Endothelial cell (in vitro differentiated cells): ENCODE data around the gene OLFML2A. TPM values are rescaled to one million over a fixed set of nuclear protein-coding genes. Genes with fewer than 3 reads are reported as not detected.
A peak's percentile ranks its signal among the peaks of the same experiment; 100 is the strongest.

ENCODE experiments used
- DNase-seq: peaks from one replicate; pipeline ENCODE4 v3.0.0; 2021; ENCODE audit warnings: low spot score
- H3K27ac Mint-ChIP-seq: one replicate; pipeline ENCODE4 v1.8.0; 2021; ENCODE audit warnings: mixed read lengths, inconsistent platforms; ENCODE audit not compliant: unreplicated experiment
- H3K27me3 Mint-ChIP-seq: one replicate; pipeline ENCODE4 v1.8.0; 2021; ENCODE audit warnings: mild to moderate bottlenecking, moderate library complexity, mixed read lengths, inconsistent platforms; ENCODE audit not compliant: unreplicated experiment
- H3K36me3 Mint-ChIP-seq: one replicate; pipeline ENCODE4 v1.8.0; 2021; ENCODE audit warnings: mild to moderate bottlenecking, low read depth, mixed read lengths, inconsistent platforms; ENCODE audit not compliant: unreplicated experiment
- H3K4me1 Mint-ChIP-seq: one replicate; pipeline ENCODE4 v1.8.0; 2021; ENCODE audit warnings: mild to moderate bottlenecking, mixed read lengths, inconsistent platforms; ENCODE audit not compliant: unreplicated experiment
- H3K4me3 Mint-ChIP-seq: one replicate; pipeline ENCODE4 v1.8.0; 2021; ENCODE audit warnings: mild to moderate bottlenecking, mixed read lengths, inconsistent platforms; ENCODE audit not compliant: unreplicated experiment
- H3K9me3 Mint-ChIP-seq: one replicate; pipeline ENCODE4 v1.8.0; 2021; ENCODE audit warnings: mixed read lengths, inconsistent platforms; ENCODE audit not compliant: unreplicated experiment
- total RNA-seq: library from RNA; stranded (reverse); fragmentation: NEBNext Ultra II Directional; extraction: Animal tissue kit (Norgen Biotek cat#: 25700); gene quantifications from one replicate; pipeline ENCODE4 v1.2.1, GENCODE V29; 2021; ENCODE audit not compliant: unreplicated experiment
- TF ChIP-seq, protein P1 (sequence below): fragments of 200-600 bp; sonication (generic); IDR thresholded peaks from one replicate; pipeline ENCODE4 v1.5.0; 2021; ENCODE audit warnings: antibody characterized with exemption; ENCODE audit not compliant: unreplicated experiment

OLFML2A gene
- total RNA-seq, 1 donor from 2014 or later: 18.2 TPM

DNA sequence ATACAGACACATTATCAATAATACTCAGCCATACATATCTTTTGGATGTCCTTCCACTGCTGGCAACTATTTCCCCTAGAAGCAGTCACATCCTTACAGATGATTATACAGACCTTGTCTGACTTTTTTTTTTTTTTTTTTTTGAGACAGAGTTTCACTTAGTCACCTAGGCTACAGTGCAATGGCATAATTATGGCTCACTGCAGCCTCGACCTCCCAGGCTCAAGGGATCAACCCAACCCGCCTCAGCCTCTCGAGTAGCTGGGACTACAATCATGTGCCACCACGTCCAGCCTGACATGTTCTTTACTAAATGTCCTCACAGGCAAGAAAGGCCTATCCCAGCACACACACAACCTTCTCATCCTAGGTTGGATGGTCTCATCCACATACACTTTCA, 29.9 kb upstream of the OLFML2A start:
- no peak overlapping the region for H3K27ac Mint-ChIP-seq
- no peaks in the 10 kb centered on the region for H3K9me3 Mint-ChIP-seq
- H3K4me1 Mint-ChIP-seq: peaks cover 3% of the 10 kb centered on the region
- TF ChIP-seq, protein P1, sequence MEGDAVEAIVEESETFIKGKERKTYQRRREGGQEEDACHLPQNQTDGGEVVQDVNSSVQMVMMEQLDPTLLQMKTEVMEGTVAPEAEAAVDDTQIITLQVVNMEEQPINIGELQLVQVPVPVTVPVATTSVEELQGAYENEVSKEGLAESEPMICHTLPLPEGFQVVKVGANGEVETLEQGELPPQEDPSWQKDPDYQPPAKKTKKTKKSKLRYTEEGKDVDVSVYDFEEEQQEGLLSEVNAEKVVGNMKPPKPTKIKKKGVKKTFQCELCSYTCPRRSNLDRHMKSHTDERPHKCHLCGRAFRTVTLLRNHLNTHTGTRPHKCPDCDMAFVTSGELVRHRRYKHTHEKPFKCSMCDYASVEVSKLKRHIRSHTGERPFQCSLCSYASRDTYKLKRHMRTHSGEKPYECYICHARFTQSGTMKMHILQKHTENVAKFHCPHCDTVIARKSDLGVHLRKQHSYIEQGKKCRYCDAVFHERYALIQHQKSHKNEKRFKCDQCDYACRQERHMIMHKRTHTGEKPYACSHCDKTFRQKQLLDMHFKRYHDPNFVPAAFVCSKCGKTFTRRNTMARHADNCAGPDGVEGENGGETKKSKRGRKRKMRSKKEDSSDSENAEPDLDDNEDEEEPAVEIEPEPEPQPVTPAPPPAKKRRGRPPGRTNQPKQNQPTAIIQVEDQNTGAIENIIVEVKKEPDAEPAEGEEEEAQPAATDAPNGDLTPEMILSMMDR: no peak
- no peaks in the 10 kb centered on the region for H3K27me3 Mint-ChIP-seq
- H3K36me3 Mint-ChIP-seq: no peaks in the 10 kb centered on the region
- no peak for DNase-seq
- no peak overlapping the region for H3K4me3 Mint-ChIP-seq

DNA sequence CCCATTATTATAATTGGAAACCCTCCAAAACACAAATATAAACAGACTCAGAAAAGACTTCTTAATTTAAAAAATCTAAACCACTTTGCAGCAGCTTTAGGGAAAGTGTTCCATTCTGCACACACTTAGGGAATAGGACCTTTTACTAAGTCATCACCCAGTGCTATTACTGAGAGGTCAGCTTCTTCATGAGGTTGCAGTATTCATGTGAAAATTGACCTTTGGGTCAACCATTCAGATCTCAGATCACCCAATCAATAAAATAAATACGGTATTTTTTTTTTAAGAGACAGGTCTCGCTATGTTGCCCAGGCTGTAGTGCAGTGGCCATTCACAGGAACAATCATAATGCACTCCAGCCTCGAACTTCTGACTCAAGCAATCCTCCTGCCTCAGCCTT, 27.6 kb upstream of the OLFML2A start:
- H3K27me3 Mint-ChIP-seq: peaks cover 2% of the 10 kb centered on the region
- TF ChIP-seq, protein P1: no peak
- H3K36me3 Mint-ChIP-seq: no peaks in the 10 kb centered on the region
- DNase-seq: no peak
- H3K4me3 Mint-ChIP-seq: no peak overlapping the region
- no peak overlapping the region for H3K27ac Mint-ChIP-seq
- peaks cover 11% of the 10 kb centered on the region for H3K4me1 Mint-ChIP-seq
- H3K9me3 Mint-ChIP-seq: no peaks in the 10 kb centered on the region

DNA sequence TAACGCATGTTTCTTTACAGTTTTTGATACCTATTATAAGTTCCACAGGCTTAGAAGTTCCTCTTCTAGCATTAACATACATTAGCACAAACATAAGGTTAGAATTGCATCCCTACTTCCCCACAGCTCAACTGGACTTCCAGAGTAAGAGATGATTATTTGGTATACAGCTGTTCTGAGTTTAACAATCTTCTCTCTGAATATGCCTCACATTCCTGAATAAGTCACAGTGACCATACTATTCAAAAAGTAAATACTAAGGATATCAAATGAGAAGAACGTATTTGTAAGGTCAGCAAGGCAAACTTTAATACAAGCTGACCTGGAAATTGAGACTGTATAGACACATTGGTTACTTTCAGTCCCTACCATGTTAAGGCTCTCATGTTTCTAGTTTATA, 27.2 kb upstream of the OLFML2A start:
- H3K36me3 Mint-ChIP-seq: no peaks in the 10 kb centered on the region
- H3K9me3 Mint-ChIP-seq: no peaks in the 10 kb centered on the region
- H3K27ac Mint-ChIP-seq: no peak overlapping the region
- peaks cover 3% of the 10 kb centered on the region for H3K27me3 Mint-ChIP-seq
- TF ChIP-seq, protein P1: no peak
- DNase-seq: no peak
- peaks cover 16% of the 10 kb centered on the region for H3K4me1 Mint-ChIP-seq
- no peak overlapping the region for H3K4me3 Mint-ChIP-seq

DNA sequence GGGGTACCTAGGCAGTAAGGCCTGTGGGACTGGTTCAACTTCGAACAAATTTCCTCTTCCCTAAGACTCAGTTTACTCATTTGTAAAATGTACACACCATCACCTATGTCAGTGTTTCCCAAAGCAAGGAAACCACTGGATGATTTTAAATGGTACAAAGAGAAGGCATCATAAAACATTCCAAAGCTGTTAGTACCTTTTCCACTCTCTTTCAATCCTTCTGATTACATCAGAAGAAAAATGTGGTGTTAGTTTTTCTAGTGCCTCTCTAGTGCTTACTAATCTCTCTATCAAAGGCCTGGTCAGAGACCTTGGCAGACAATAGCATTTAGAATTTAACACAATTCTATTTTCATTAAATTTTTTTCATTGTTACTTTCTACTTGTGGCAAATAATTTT, 24.0 kb upstream of the OLFML2A start:
- DNase-seq: no peak

DNA sequence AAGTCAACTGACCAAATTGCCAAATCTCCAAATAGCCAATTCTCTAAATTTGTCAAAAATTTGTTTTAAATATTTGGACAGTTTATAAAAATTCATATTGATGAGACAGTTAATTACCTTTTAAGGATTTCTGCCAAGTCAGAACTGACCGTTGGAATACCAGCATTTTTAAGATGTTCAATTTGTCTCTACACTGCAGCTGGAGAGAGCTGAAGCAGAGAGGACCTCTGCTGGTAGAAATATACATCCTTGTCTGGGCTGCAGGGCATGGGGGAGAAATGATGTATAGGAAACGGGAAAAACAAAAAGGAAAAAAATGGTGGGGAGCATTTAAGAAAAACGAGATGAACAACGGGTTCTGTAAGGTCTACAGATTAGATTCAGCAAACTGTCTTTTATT, 22.6 kb upstream of the OLFML2A start:
- TF ChIP-seq, protein P1: no peak
- Mint-ChIP-seq H3K27me3 (peaks cover 7% of the 10 kb centered on the region), H3K36me3 (no peaks in the 10 kb centered on the region), H3K4me1 (peaks cover 48% of the 10 kb centered on the region), H3K4me3 (peak overlapping the region; percentile 37), H3K27ac (no peak overlapping the region), H3K9me3 (no peaks in the 10 kb centered on the region)
- DNase-seq: no peak

More for the DNA sequence above, 24.0 kb upstream of the OLFML2A start:
- Mint-ChIP-seq H3K4me3 (no peak overlapping the region), H3K4me1 (peaks cover 35% of the 10 kb centered on the region), H3K9me3 (no peaks in the 10 kb centered on the region), H3K27me3 (peaks cover 3% of the 10 kb centered on the region), H3K36me3 (no peaks in the 10 kb centered on the region), H3K27ac (no peak overlapping the region)
- TF ChIP-seq, protein P1: no peak
